Measurements from ENCODE around the gene LTN1. TPM values are rescaled to one million over a fixed set of nuclear protein-coding genes. Genes with fewer than 3 reads are reported as not detected.

Gene LTN1
- total and polyA plus RNA-seq, 2 donors from 2014 or later: 3.6 to 25.0 TPM

- Histone ChIP-seq H3K27me3 (ENCODE audit: control insufficient read depth, insufficient read depth, low read length) (no peaks in the 10 kb centered on the region), H3K9me3 (ENCODE audit: control insufficient read depth in 2 of 3, insufficient read depth in 1 of 3, low read length in 3 of 3) (no peaks in the 10 kb centered on the region), H3K27ac (ENCODE audit: low read depth in 2 of 2, low read length in 2 of 2) (no peak overlapping the region), H3K4me3 (ENCODE audit: low read length in 3 of 3) (no peak overlapping the region), H3K4me1 (ENCODE audit: control insufficient read depth in 2 of 3, insufficient read depth in 2 of 3, low read depth in 1 of 3, low read length in 3 of 3) (no peaks in the 10 kb centered on the region), H3K36me3 (ENCODE audit: control insufficient read depth in 2 of 3, insufficient read depth in 3 of 3, low read length in 3 of 3) (no peaks in the 10 kb centered on the region), H3K9ac (ENCODE audit: low read length in 3 of 3) (no peak overlapping the region)
- TF ChIP-seq CTCF (IDR thresholded peaks at IDR 0.05; ENCODE audit: borderline replicate concordance, extremely low read depth, insufficient read depth): no peak
- intact Hi-C loops (cut with DNase I): no loop called here
- FAIRE-seq (no peak), DNase-seq (no peak)
Measured at GRCh38 chr21:28910280-28910887, 82.3 kb downstream of the LTN1 start.

- intact Hi-C loops (cut with DNase I): no loop called here
- no peak for TF ChIP-seq CTCF (IDR thresholded peaks at IDR 0.05; ENCODE audit: borderline replicate concordance, extremely low read depth, insufficient read depth)
- no peak for FAIRE-seq
Measured at GRCh38 chr21:28908351-28908750, 84.3 kb downstream of the LTN1 start.

GRCh38 chr21:28906841-28907240 is 85.8 kb downstream of the LTN1 start:
- Histone ChIP-seq H3K9ac (ENCODE audit: low read length in 3 of 3) (no peak overlapping the region), H3K27me3 (ENCODE audit: control insufficient read depth, insufficient read depth, low read length) (no peaks in the 10 kb centered on the region), H3K4me3 (ENCODE audit: low read length in 3 of 3) (no peak overlapping the region), H3K9me3 (ENCODE audit: control insufficient read depth in 2 of 3, insufficient read depth in 1 of 3, low read length in 3 of 3) (no peaks in the 10 kb centered on the region), H3K36me3 (ENCODE audit: control insufficient read depth in 2 of 3, insufficient read depth in 3 of 3, low read length in 3 of 3) (no peaks in the 10 kb centered on the region), H3K4me1 (ENCODE audit: control insufficient read depth in 2 of 3, insufficient read depth in 2 of 3, low read depth in 1 of 3, low read length in 3 of 3) (no peaks in the 10 kb centered on the region), H3K27ac (ENCODE audit: low read depth in 2 of 2, low read length in 2 of 2) (no peak overlapping the region)
- intact Hi-C loops (cut with DNase I): no loop called here
- FAIRE-seq (no peak), DNase-seq (no peak)
- no peak for TF ChIP-seq CTCF (IDR thresholded peaks at IDR 0.05; ENCODE audit: borderline replicate concordance, extremely low read depth, insufficient read depth)

More at GRCh38 chr21:28908351-28908750, 84.3 kb downstream of the LTN1 start:
- no peak for DNase-seq
- Histone ChIP-seq H3K4me1 (ENCODE audit: control insufficient read depth in 2 of 3, insufficient read depth in 2 of 3, low read depth in 1 of 3, low read length in 3 of 3) (no peaks in the 10 kb centered on the region), H3K9me3 (ENCODE audit: control insufficient read depth in 2 of 3, insufficient read depth in 1 of 3, low read length in 3 of 3) (no peaks in the 10 kb centered on the region), H3K4me3 (ENCODE audit: low read length in 3 of 3) (no peak overlapping the region), H3K27me3 (ENCODE audit: control insufficient read depth, insufficient read depth, low read length) (no peaks in the 10 kb centered on the region), H3K36me3 (ENCODE audit: control insufficient read depth in 2 of 3, insufficient read depth in 3 of 3, low read length in 3 of 3) (no peaks in the 10 kb centered on the region), H3K27ac (ENCODE audit: low read depth in 2 of 2, low read length in 2 of 2) (no peak overlapping the region), H3K9ac (ENCODE audit: low read length in 3 of 3) (no peak overlapping the region)

GRCh38 chr21:28906236-28906635 is 86.4 kb downstream of the LTN1 start:
- Histone ChIP-seq H3K4me3 (ENCODE audit: low read length in 3 of 3) (no peak overlapping the region), H3K27me3 (ENCODE audit: control insufficient read depth, insufficient read depth, low read length) (no peaks in the 10 kb centered on the region), H3K27ac (ENCODE audit: low read depth in 2 of 2, low read length in 2 of 2) (no peak overlapping the region), H3K4me1 (ENCODE audit: control insufficient read depth in 2 of 3, insufficient read depth in 2 of 3, low read depth in 1 of 3, low read length in 3 of 3) (no peaks in the 10 kb centered on the region), H3K9me3 (ENCODE audit: control insufficient read depth in 2 of 3, insufficient read depth in 1 of 3, low read length in 3 of 3) (no peaks in the 10 kb centered on the region), H3K9ac (ENCODE audit: low read length in 3 of 3) (no peak overlapping the region), H3K36me3 (ENCODE audit: control insufficient read depth in 2 of 3, insufficient read depth in 3 of 3, low read length in 3 of 3) (no peaks in the 10 kb centered on the region)
- FAIRE-seq: no peak
- TF ChIP-seq CTCF (IDR thresholded peaks at IDR 0.05; ENCODE audit: borderline replicate concordance, extremely low read depth, insufficient read depth): no peak
- DNase-seq: no peak
- intact Hi-C loops (cut with DNase I): no loop called here

Measured in kidney (tissue), 14 donors.